OCI-LY3 (cell line): ENCODE data around the gene INF2.

Experiments
- H2AFZ ChIP-seq: fragments of 200-600, 300-600 bp; shearing (Covaris generic); 2 replicates; pipeline ENCODE4 v1.6.0; 2014; ENCODE audit warnings: antibody characterized with exemption, low read depth, low read length
- H3K27ac ChIP-seq: fragments of 200-600, 300-600 bp; sonication (generic); 2 replicates; pipeline ENCODE4 v1.5.1; 2014; ENCODE audit warnings: mild to moderate bottlenecking, low read length, moderate library complexity, mixed read lengths
- H3K27me3 ChIP-seq: fragments of 200-600, 300-600 bp; sonication (generic); 2 replicates; pipeline ENCODE4 v1.6.1; 2014; ENCODE audit warnings: low read depth, low read length, mixed read lengths
- H3K36me3 ChIP-seq: fragments of 200-600, 300-600 bp; sonication (generic); replicated peaks from 2 replicates; pipeline ENCODE3; 2014; ENCODE audit warnings: low read depth, low read length, mixed read lengths
- H3K4me1 ChIP-seq: fragments of 300-600, 200-600 bp; sonication (generic); 2 replicates; pipeline ENCODE4 v1.6.1; 2014; ENCODE audit warnings: low read length, mixed read lengths
- H3K4me2 ChIP-seq: fragments of 200-600, 300-600 bp; sonication (generic); 2 replicates; pipeline ENCODE4 v1.6.1; 2014; ENCODE audit warnings: low read length, mixed read lengths
- H3K4me3 ChIP-seq: fragments of 300-600, 200-600 bp; sonication (generic); 2 replicates; pipeline ENCODE4 v1.5.1; 2014; ENCODE audit warnings: antibody characterized with exemption, mild to moderate bottlenecking, low read length, moderate library complexity
- H3K79me2 ChIP-seq: fragments of 300-600, 200-600 bp; shearing (Covaris generic); 2 replicates; pipeline ENCODE4 v1.6.1; 2014; ENCODE audit warnings: mild to moderate bottlenecking, low read length, mixed read lengths
- H3K9ac ChIP-seq: fragments of 300-600, 200-600 bp; shearing (Covaris generic); 2 replicates; pipeline ENCODE4 v1.6.0; 2014; ENCODE audit warnings: mild to moderate bottlenecking, low read length, moderate library complexity
- H3K9me3 ChIP-seq: fragments of 200-600, 300-600 bp; shearing (Covaris generic); 2 replicates; pipeline ENCODE4 v1.6.1; 2014; ENCODE audit warnings: low read length, mixed read lengths; ENCODE audit not compliant: insufficient read depth
- H4K20me1 ChIP-seq: fragments of 200-600, 300-600 bp; sonication (generic); 2 replicates; pipeline ENCODE4 v1.6.1; 2016; ENCODE audit warnings: low read length, mixed read lengths; ENCODE audit not compliant: insufficient read depth
- CTCF ChIP-seq: fragments of 200-600, 300-600 bp; sonication (generic); IDR thresholded peaks from 2 replicates; pipeline ENCODE4 v1.5.1; 2014; ENCODE audit warnings: antibody characterized with exemption, low read length, low read depth
- EZH2phosphoT487 ChIP-seq: fragments of 200-600 bp; shearing (Covaris generic); IDR thresholded peaks from 2 replicates; pipeline ENCODE4 v1.6.1; 2018; ENCODE audit warnings: antibody characterized with exemption, mixed run types, low read depth

The INF2 gene

GRCh38 chr14:104696671-104697316, 7.4 kb downstream of the INF2 start:
- H3K9ac ChIP-seq, result no peak overlapping the region

GRCh38 chr14:104697317-104697703, 7.9 kb downstream of the INF2 start:
- no peaks in the 10 kb centered on the region for H3K4me1 ChIP-seq
- no peak for TF ChIP-seq CTCF
- no peak for TF ChIP-seq EZH2phosphoT487
- peaks cover 31% of the 10 kb centered on the region for H4K20me1 ChIP-seq
- H3K4me2 ChIP-seq, result no peak overlapping the region
- no peak overlapping the region for H3K9ac ChIP-seq
- no peaks in the 10 kb centered on the region for H3K9me3 ChIP-seq
- no peaks in the 10 kb centered on the region for H3K27me3 ChIP-seq
- H3K79me2 ChIP-seq, result peaks cover under 1% of the 10 kb centered on the region; the same call in 1 of the 2 replicates
- no peak overlapping the region for H3K4me3 ChIP-seq
- H3K27ac ChIP-seq, result no peak overlapping the region
- H3K36me3 ChIP-seq, result no peaks in the 10 kb centered on the region
- no peak overlapping the region for H2AFZ ChIP-seq

More at GRCh38 chr14:104696671-104697316, 7.4 kb downstream of the INF2 start:
- H3K36me3 ChIP-seq, result no peaks in the 10 kb centered on the region
- H3K27ac ChIP-seq, result no peak overlapping the region
- no peak for TF ChIP-seq CTCF
- TF ChIP-seq EZH2phosphoT487, result no peak
- no peaks in the 10 kb centered on the region for H3K4me1 ChIP-seq
- no peaks in the 10 kb centered on the region for H3K9me3 ChIP-seq
- no peak overlapping the region for H3K4me2 ChIP-seq
- no peak overlapping the region for H2AFZ ChIP-seq
- no peak overlapping the region for H3K4me3 ChIP-seq
- H3K27me3 ChIP-seq, result no peaks in the 10 kb centered on the region
- H3K79me2 ChIP-seq, result peaks cover 5% of the 10 kb centered on the region; the same call in 1 of the 2 replicates
- H4K20me1 ChIP-seq, result peaks cover 36% of the 10 kb centered on the region

GRCh38 chr14:104697892-104698583, 8.6 kb downstream of the INF2 start:
- H3K27ac ChIP-seq, result no peak overlapping the region
- no peaks in the 10 kb centered on the region for H3K79me2 ChIP-seq
- H3K4me1 ChIP-seq, result no peaks in the 10 kb centered on the region

More at GRCh38 chr14:104697892-104698583, 8.6 kb downstream of the INF2 start:
- peaks cover 27% of the 10 kb centered on the region for H4K20me1 ChIP-seq
- no peak overlapping the region for H3K9ac ChIP-seq
- H3K4me2 ChIP-seq, result no peak overlapping the region
- no peak overlapping the region for H3K4me3 ChIP-seq
- TF ChIP-seq EZH2phosphoT487 (no peak), CTCF (no peak)
- H2AFZ ChIP-seq, result no peak overlapping the region
- H3K36me3 ChIP-seq, result no peaks in the 10 kb centered on the region
- no peaks in the 10 kb centered on the region for H3K27me3 ChIP-seq
- H3K9me3 ChIP-seq, result no peaks in the 10 kb centered on the region
